GM12873 (cell line): Measurements from ENCODE around the gene ACTRT2.
A peak's percentile ranks its signal among the peaks of the same experiment; 100 is the strongest.

Experiments used
- CTCF ChIP-seq: IDR thresholded peaks from 2 replicates; pipeline ENCODE4 v1.5.1; 2012; ENCODE audit warnings: low read depth, mild to moderate bottlenecking, moderate library complexity, low read length, control low read depth; ENCODE audit not compliant: insufficient read depth; ENCODE audit errors: missing control alignments

Gene ACTRT2

GRCh38 chr1:3022511-3022973 lies 1.3 kb downstream of the ACTRT2 start:
- TF ChIP-seq CTCF = no peak

- no peak for TF ChIP-seq CTCF
Measured at GRCh38 chr1:3022976-3023375, 1.7 kb downstream of the ACTRT2 start.

- TF ChIP-seq CTCF = peak; percentile 25
Measured at GRCh38 chr1:3024019-3024418, 2.8 kb downstream of the ACTRT2 start.

GRCh38 chr1:3024588-3024987 lies 3.3 kb downstream of the ACTRT2 start:
- no peak for TF ChIP-seq CTCF

GRCh38 chr1:3026124-3026523 lies 4.9 kb downstream of the ACTRT2 start:
- TF ChIP-seq CTCF = no peak

- no peak for TF ChIP-seq CTCF
Measured at GRCh38 chr1:3026581-3027391, 5.5 kb downstream of the ACTRT2 start.

GRCh38 chr1:3027611-3028371 lies 6.5 kb downstream of the ACTRT2 start:
- no peak for TF ChIP-seq CTCF
